Heart left ventricle (tissue), 16 donors: Measurements from ENCODE around the gene ZCCHC4. TPM values are rescaled to one million over a fixed set of nuclear protein-coding genes. Genes with fewer than 3 reads are reported as not detected.

Experiments used
- ATAC-seq, 4 donors: fragments of 200-7000 bp; cut with Tn5 transposase; one replicate each; pipeline ENCODE4 v1.9.1; 2020 to 2022; ENCODE audit warnings: moderate library complexity in 4 of 4, mild to moderate bottlenecking in 3 of 4, moderate number of reproducible peaks in 1 of 4
- DNase-seq, 5 donors: peaks; one replicate each; pipeline ENCODE4 v3.0.0-alpha.2; 2020
- H3K27ac ChIP-seq, 12 donors: fragments of 200-600 bp; sonication (generic) in 4 of 12; one replicate each; pipeline versions ENCODE4 v1.5.0 to v1.8.0; 2016 to 2022; ENCODE audit warnings: mild to moderate bottlenecking in 2 of 12
- H3K27me3 ChIP-seq, 9 donors: fragments of 200-600 bp; sonication (generic) in 2 of 9; one replicate each; pipeline versions ENCODE4 v1.5.1 to v1.8.0; 2016 to 2022; ENCODE audit warnings: mild to moderate bottlenecking in 3 of 9
- H3K36me3 ChIP-seq, 9 donors: fragments of 200-600 bp; sonication (generic) in 2 of 9; one replicate each; pipeline versions ENCODE4 v1.5.0 to v1.8.0; 2018 to 2022; ENCODE audit warnings: mild to moderate bottlenecking in 2 of 9
- H3K4me1 ChIP-seq, 12 donors: fragments of 200-600 bp; sonication (generic) in 4 of 12; one replicate each; pipeline versions ENCODE4 v1.5.0 to v1.8.0; 2016 to 2022; ENCODE audit warnings: mild to moderate bottlenecking in 3 of 12
- H3K4me3 ChIP-seq, 12 donors: fragments of 200-600 bp; sonication (generic) in 4 of 12; one replicate each; pipeline versions ENCODE4 v1.5.0 to v1.8.0; 2017 to 2022; ENCODE audit warnings: mild to moderate bottlenecking in 9 of 12, moderate library complexity in 4 of 12
- H3K9me3 ChIP-seq, 12 donors: fragments of 200-600 bp; sonication (generic) in 4 of 12; one replicate each; pipeline versions ENCODE4 v1.5.0 to v1.8.0; 2016 to 2022; ENCODE audit warnings: mild to moderate bottlenecking in 1 of 12
- CTCF ChIP-seq, 12 donors: fragments of 200-600 bp; sonication (generic) in 4 of 12; IDR thresholded peaks; one replicate each; pipeline versions ENCODE4 v1.5.0 to v1.8.0; 2018 to 2022; ENCODE audit warnings: antibody characterized with exemption in 12 of 12, mild to moderate bottlenecking in 5 of 12
- POLR2A ChIP-seq, 2 donors: fragments of 450-650 bp; IDR thresholded peaks; one replicate each; pipeline ENCODE4 v1.6.1; 2017; ENCODE audit warnings: antibody characterized with exemption in 2 of 2, mild to moderate bottlenecking in 2 of 2, moderate library complexity in 2 of 2
- WGBS, 4 donors: extraction: QIAGEN DNeasy Blood & Tissue Kit in 2 of 4; methylation state at CpG; one replicate each; pipeline versions ENCODE4 v1.1.5 to v1.1.7; 2013 to 2018; 5-methylcytosine and 5-hydroxymethylcytosine counted together
- intact Hi-C, 10 donors: fragments of 100-400 bp; cut with DNase I; formaldehyde crosslinking; loops; one replicate each; pipeline versions ENCODE4 v1.11.1 to v1.14.2; 2022
- polyA plus RNA-seq, 2 donors: library from polyadenylated mRNA; stranded (reverse); fragments of 200-250 nt; gene quantifications; one replicate each; pipeline ENCODE4 v1.2.3, GENCODE V29; 2013
- total RNA-seq, 9 donors: library from RNA; depleted of rRNA in 2 of 9; stranded (reverse); fragments of >200 nt in 2 of 9; fragmentation: NEBNext Ultra II Directional in 3 of 9; extraction: Animal tissue kit (Norgen Biotek cat#: 25700) in 3 of 9; gene quantifications; one replicate each; pipeline versions ENCODE4 v1.1.0 to v1.2.4, GENCODE V29; 2016 to 2023
- donor health status: ischemic (EF 13 %, LVEDD 7.1; RV severe dilation, severe dysfunction).
- donor health status: healthy with polysubstance abuse.
- donor health status: DM: no; HTN: yes; CAD: no.
- donor health status: DM: no; HTN: no; CAD: no.
- donor health status: ischemic (EF 25% LVEDD 6.9; RV normal size, moderate dysfunction).
- donor health status: ischemic (EF 25% LVEDD 5.7; RV mildly dilated, moderate dysfunction).
- donor health status: healthy.
- donor health status: DM: yes; HTN: yes; CAD: no.
- donor health status: ischemic (EF 35%, LVEDD 5.7; RV mildly dilated, moderate dysfunction).
- donor health status: nonischemic (EF 11% LVEDD 7.7; RV severe dilation, severe dysfunction).
- donor health status: DM: yes; HTN: yes; CAD: no.
- donor health status: PGD.
- donor health status: ischemic (EF 29% LVEDD 5.4; RV normal size, mild dysfunction).
- donor health status: nonischemic (EF 23%, LVEDD 6.1; RV moderate dilation, normal function).

ZCCHC4 gene
- total and polyA plus RNA-seq, 11 donors: 5.2 to 9.6 (median 7.3) TPM

GRCh38 chr4:25406081-25406692, 93.6 kb downstream of the ZCCHC4 start:
- no peak overlapping the region for H3K27ac ChIP-seq
- no peak overlapping the region for H3K4me3 ChIP-seq
- intact Hi-C loops: no loop called here
- no peak for TF ChIP-seq CTCF (IDR thresholded peaks at IDR 0.05)
- TF ChIP-seq POLR2A (IDR thresholded peaks at IDR 0.05): no peak
- H3K4me1 ChIP-seq: no peaks in the 10 kb centered on the region
- DNase-seq (no peak), ATAC-seq (no peak)
- 87 to 97% (median 94%) methylated on average over 5 of the region's 5 CpGs for WGBS, 4 donors
- no peaks in the 10 kb centered on the region for H3K27me3 ChIP-seq
- peaks cover 0 to 100% (median 98%) of the 10 kb centered on the region in 9 donors for H3K36me3 ChIP-seq
- no peaks in the 10 kb centered on the region for H3K9me3 ChIP-seq

- Histone ChIP-seq H3K27me3 (no peaks in the 10 kb centered on the region), H3K4me3 (no peak overlapping the region), H3K27ac (no peak overlapping the region), H3K4me1 (no peaks in the 10 kb centered on the region), H3K9me3 (no peaks in the 10 kb centered on the region), H3K36me3 (peaks cover 0 to 100% (median 98%) of the 10 kb centered on the region in 9 donors)
- intact Hi-C loops: no loop called here
- TF ChIP-seq CTCF (IDR thresholded peaks at IDR 0.05) (no peak), POLR2A (IDR thresholded peaks at IDR 0.05) (no peak)
- ATAC-seq (no peak), DNase-seq (no peak)
- 68 to 90% (median 82%) methylated on average over 4 of the region's 4 CpGs for WGBS, 4 donors
Observed at GRCh38 chr4:25410820-25411529, 98.4 kb downstream of the ZCCHC4 start.

- intact Hi-C loops: no loop called here
- Histone ChIP-seq H3K9me3 (no peaks in the 10 kb centered on the region), H3K4me1 (no peaks in the 10 kb centered on the region), H3K27me3 (no peaks in the 10 kb centered on the region), H3K4me3 (no peak overlapping the region), H3K36me3 (peaks cover 0 to 100% (median 96%) of the 10 kb centered on the region in 9 donors), H3K27ac (no peak overlapping the region)
- no peak for DNase-seq
- no peak for ATAC-seq
- 37 to 53% (median 42%) methylated on average over 3 of the region's 3 CpGs for WGBS, 4 donors
- no peak for TF ChIP-seq POLR2A (IDR thresholded peaks at IDR 0.05)
- TF ChIP-seq CTCF (IDR thresholded peaks at IDR 0.05): no peak
Observed at GRCh38 chr4:25413261-25413660, 100.7 kb downstream of the ZCCHC4 start.

GRCh38 chr4:25417014-25417413, 104.4 kb downstream of the ZCCHC4 start:
- TF ChIP-seq CTCF (IDR thresholded peaks at IDR 0.05) (no peak), POLR2A (IDR thresholded peaks at IDR 0.05) (no peak)
- Histone ChIP-seq H3K27ac (no peak overlapping the region), H3K4me1 (peaks cover 0 to 7% (median 0%) of the 10 kb centered on the region in 12 donors), H3K4me3 (no peak overlapping the region), H3K36me3 (peaks cover 0 to 94% (median 69%) of the 10 kb centered on the region in 9 donors), H3K27me3 (no peaks in the 10 kb centered on the region), H3K9me3 (no peaks in the 10 kb centered on the region)
- intact Hi-C loops: no loop called here
- WGBS, 4 donors: 98 to 100% (median 99%) methylated on average over 2 of the region's 2 CpGs
- DNase-seq (no peak), ATAC-seq (no peak)

Other genes starting within 250 kb of the ZCCHC4 start
- gene SEPSECS, start 152.3 kb upstream of the ZCCHC4 start, total RNA-seq: 1 to 10 TPM; 3.2 to 7.6 (median 6.2) TPM
- 1 to 10 TPM; 2.0 to 2.6 TPM for gene SEPSECS, start 152.3 kb upstream of the ZCCHC4 start, polyA plus RNA-seq
- gene PI4K2B, start 78.7 kb upstream of the ZCCHC4 start, total RNA-seq: 1 to 10 TPM; 1.3 to 6.8 (median 2.6) TPM
- 1 to 10 TPM; 1.4 to 4.3 TPM for gene PI4K2B, start 78.7 kb upstream of the ZCCHC4 start, polyA plus RNA-seq
- 10 to 100 TPM in 7 of 9 donors, 1 to 10 TPM in 2; 6.7 to 15.5 (median 12.5) TPM for gene ANAPC4, start 64.5 kb downstream of the ZCCHC4 start, total RNA-seq
- 10 to 100 TPM; 10.6 to 11.3 TPM for gene ANAPC4, start 64.5 kb downstream of the ZCCHC4 start, polyA plus RNA-seq